Peyer's patch (tissue), 4 donors: ENCODE results near the gene CAMKK2.

Experiments
- CTCF ChIP-seq, 6 experiments: fragments of 450-650 bp in 4 of 6; fragments of 200-600 bp in 2 of 6; sonication (generic) in 1 of 6; IDR thresholded peaks; one replicate each; pipeline ENCODE4 v1.5.1; 2017 to 2019; ENCODE audit warnings: antibody characterized with exemption in 6 of 6, mild to moderate bottlenecking in 3 of 6, moderate library complexity in 1 of 6
- POLR2A ChIP-seq, 2 donors: fragments of 450-650 bp; IDR thresholded peaks; one replicate each; pipeline ENCODE4 v1.5.1; 2017; ENCODE audit warnings: antibody characterized with exemption in 2 of 2, mild to moderate bottlenecking in 2 of 2, moderate library complexity in 2 of 2

GRCh38 chr12:121191151-121191550, 105.4 kb downstream of the CAMKK2 start:
- TF ChIP-seq CTCF (IDR thresholded peaks at IDR 0.05) (no peak), POLR2A (IDR thresholded peaks at IDR 0.05) (no peak)
